HG02884 (cell line): ENCODE results near the gene CALM3.
"Not testable (repeated sequence)": the region's sequence is repeated elsewhere in the genome, so short reads cannot be mapped to it uniquely, and the experiment has no call there.

ENCODE experiments used
- ATAC-seq: cut with Tn5 transposase; IDR thresholded peaks from one replicate; pipeline ENCODE4 v1.9.1; 2021; ENCODE audit warnings: mild to moderate bottlenecking, moderate library complexity; ENCODE audit not compliant: unreplicated experiment

The CALM3 gene

DNA sequence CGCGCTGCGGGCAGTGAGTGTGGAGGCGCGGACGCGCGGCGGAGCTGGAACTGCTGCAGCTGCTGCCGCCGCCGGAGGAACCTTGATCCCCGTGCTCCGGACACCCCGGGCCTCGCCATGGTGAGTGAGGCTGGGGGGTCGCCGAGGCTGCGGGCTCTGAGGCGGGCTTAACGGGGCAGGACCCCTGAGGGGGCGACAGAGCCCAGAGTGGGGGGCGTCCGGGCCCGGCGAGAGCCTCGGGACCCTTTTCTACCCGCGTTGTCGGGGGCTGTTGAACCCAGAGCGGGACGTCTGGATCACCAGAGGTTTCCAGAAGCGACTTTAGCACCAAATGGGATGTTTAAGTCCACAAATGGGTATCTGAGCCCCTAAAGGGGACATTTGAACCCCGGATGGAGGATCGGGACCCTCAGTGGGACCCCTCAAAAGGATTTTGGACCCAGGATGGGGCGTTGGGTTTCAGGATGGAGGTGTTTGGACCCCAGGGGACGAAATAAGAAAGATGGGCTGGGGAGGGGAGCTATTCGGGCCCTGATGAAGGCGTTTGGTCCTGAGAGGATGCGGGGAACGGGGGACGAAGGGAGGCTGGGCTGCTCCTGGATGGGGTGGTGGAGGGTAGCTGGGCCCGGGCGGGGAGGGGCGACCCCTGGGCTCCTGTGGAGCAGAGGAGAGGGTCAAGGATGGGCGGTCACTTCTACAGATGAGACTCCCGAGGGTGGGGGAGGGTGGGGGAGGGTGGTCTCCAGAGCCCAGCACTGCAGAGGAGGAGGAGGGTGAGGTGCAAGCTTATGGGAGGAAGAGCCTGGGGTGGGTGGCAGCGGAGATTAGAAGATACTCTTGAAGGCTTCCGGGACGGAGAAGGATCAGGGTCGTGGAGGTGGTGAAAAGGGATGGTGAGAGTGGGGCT is at the start of gene CALM3:
CALM3 (plus strand) TSS at position 13 of the 907 bp plus-strand sequence; CDS start at position 118, 105 bp downstream.
- ATAC-seq: no peak

DNA sequence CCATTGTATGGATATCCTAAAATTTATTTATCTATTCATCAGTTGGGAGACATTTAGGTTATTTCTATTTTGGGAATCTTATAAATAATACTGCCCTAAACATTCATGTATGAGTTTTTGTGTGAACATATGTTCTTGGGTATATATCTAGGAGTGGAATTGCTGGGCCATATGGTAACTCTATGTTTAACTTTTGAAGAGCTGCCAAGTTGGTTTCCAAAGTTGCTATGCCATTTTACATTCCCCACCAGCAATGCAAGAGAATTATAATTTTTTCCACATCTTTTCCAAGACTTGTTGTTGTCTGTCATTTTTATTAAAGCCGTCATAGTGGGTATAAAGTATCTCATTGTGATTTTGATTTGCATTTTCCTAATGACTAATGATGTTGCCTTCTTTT is 48.2 kb upstream of the CALM3 start:
- ATAC-seq: no peak

DNA sequence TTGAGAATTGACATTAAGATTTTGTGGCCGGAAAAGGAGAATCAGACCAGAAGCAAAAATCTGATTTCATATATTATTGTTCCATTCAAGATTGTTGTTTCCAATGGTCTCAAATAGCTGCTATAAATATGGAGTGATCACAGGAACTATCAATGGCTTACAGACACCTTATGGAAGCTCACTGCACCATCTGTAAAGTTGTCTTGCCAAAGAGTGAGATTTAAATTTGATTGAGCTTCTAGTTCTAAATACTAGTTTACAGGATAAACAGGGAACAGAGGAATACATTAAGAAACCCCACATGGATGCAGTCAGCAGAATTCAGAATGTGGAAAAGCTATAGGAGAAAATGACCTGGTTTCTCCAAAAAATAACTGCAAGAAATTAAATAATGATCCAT is 47.0 kb upstream of the CALM3 start:
- ATAC-seq: no peak

- ATAC-seq: no peak
Observed at GRCh38 chr19:46555628-46556280, 45.4 kb upstream of the CALM3 start.

- ATAC-seq: not testable (repeated sequence)
Observed at GRCh38 chr19:46556471-46556870, 44.7 kb upstream of the CALM3 start.

GRCh38 chr19:46559203-46559602 is 41.9 kb upstream of the CALM3 start:
- ATAC-seq: no peak

GRCh38 chr19:46559675-46560074 is 41.5 kb upstream of the CALM3 start:
- not testable (repeated sequence) for ATAC-seq

GRCh38 chr19:46564701-46565100 is 36.4 kb upstream of the CALM3 start:
- ATAC-seq: no peak

DNA sequence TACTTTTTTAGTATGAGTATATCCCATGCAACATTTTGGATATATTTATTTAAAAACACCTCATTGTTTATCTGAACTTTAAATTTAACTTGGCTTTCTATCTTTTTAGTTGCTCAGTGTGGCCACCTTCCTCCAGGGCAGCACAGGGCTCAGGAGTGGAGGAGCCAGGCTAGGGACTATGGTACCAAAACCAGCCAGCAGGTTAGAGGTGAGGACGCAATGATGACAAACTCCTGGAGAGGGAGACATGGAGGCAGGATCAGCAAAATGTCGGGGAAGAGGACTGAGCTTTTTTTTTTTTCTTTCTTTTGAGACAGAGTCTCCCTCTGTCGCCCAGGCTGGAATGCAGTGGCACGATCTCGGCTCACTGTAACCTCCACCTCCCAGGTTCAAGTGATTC is 29.6 kb upstream of the CALM3 start:
- no peak for ATAC-seq

- no peak for ATAC-seq
Observed at GRCh38 chr19:46573679-46574498, 27.2 kb upstream of the CALM3 start.

GRCh38 chr19:46574533-46574932 is 26.6 kb upstream of the CALM3 start:
- ATAC-seq: no peak

GRCh38 chr19:46578450-46578849 is 22.7 kb upstream of the CALM3 start:
- ATAC-seq: no peak

- no peak for ATAC-seq
Observed at GRCh38 chr19:46579361-46579879, 21.7 kb upstream of the CALM3 start.

DNA sequence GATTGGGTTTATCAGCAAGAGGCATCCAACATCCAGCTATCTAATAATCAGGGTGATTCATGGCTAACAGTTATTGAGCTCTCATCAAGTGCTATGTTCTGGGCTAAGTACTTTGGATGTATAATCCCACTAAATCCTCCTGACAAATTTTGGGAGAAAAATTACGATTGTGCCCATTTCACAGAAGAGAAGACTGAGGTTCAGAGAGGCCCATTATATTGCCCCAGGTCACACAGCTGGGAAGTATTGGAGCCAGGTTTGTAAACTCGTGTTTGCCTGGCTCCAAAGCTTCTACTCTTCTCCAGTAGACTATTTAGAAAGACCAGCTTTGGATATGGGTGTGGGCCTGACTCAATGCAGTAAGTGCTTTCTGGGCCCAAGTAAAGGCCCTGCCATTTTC is 20.9 kb upstream of the CALM3 start:
- no peak for ATAC-seq

- no peak for ATAC-seq
Observed at GRCh38 chr19:46585539-46585938, 15.6 kb upstream of the CALM3 start.

DNA sequence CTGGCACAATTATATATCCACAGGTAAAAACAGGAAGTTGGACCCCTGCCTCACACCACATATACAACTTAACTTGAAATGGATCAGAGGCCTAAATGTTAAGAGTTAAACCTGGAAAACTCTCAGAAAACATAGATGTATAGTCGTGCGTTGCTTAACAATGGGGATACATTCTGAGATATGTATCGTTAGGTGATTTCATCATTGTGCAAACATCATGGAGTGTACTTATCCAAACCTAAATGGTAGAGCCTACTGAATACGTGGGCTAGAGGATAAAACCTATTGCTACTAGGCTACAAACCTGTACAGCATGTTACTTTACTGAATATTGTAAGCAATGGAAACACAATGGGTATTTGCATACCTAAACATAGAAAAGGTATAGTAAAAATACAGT is 14.8 kb upstream of the CALM3 start:
- no peak for ATAC-seq

- ATAC-seq: no peak
Observed at GRCh38 chr19:46587861-46588260, 13.3 kb upstream of the CALM3 start.

GRCh38 chr19:46591254-46591653 is 9.9 kb upstream of the CALM3 start:
- no peak for ATAC-seq

DNA sequence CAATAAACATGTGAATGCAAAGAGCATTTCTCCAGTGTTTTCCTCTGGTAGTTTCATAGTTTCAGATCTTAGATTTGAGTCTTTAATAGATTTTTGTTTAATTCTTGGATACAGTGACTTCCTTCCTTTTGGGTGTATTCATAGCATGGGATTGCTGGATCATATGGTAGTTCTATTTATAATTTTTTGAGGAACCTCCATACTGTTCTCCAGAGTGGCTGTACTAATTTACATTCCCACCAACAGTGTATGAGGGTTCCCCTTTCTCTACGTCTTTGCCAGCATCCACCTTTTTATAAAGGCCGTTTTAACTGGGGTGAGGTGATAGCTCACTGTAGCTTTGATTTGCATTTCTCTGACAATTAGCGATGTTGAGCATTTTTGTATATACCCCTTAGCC is 9.3 kb upstream of the CALM3 start:
- no peak for ATAC-seq

- no peak for ATAC-seq
Observed at GRCh38 chr19:46596008-46596407, 5.1 kb upstream of the CALM3 start.

DNA sequence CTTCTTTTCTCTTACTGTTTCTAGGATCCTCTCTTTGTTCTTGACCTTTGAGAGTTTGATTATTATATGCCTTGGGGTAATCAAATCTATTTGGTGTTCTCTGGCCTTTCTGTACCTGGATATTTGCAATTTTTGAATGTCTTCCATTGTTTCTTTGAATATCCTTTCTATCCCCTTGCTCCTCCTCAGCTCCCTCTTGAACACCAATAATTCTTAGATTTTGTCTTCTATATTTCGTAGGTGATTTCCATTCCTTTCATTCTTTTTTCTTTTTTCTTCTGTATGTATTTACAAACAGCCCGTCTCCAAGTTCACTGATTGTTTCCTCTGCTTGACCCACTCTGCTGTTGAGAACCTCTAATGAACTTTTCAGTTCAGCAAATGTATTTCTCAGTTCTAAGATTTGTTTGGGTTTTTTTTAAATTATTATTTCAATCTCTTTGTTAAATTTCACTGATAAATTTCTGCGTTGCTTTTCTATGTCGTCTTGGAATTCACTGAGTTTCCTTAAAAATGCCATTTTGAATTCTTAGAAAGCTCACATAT is 2.7 kb upstream of the CALM3 start:
- ATAC-seq: no peak
